ENCODE results near the gene WASF3.

GRCh38 chr13:26718146-26718545 is 160.7 kb downstream of the WASF3 start:
- TF ChIP-seq, protein P1, sequence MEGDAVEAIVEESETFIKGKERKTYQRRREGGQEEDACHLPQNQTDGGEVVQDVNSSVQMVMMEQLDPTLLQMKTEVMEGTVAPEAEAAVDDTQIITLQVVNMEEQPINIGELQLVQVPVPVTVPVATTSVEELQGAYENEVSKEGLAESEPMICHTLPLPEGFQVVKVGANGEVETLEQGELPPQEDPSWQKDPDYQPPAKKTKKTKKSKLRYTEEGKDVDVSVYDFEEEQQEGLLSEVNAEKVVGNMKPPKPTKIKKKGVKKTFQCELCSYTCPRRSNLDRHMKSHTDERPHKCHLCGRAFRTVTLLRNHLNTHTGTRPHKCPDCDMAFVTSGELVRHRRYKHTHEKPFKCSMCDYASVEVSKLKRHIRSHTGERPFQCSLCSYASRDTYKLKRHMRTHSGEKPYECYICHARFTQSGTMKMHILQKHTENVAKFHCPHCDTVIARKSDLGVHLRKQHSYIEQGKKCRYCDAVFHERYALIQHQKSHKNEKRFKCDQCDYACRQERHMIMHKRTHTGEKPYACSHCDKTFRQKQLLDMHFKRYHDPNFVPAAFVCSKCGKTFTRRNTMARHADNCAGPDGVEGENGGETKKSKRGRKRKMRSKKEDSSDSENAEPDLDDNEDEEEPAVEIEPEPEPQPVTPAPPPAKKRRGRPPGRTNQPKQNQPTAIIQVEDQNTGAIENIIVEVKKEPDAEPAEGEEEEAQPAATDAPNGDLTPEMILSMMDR (IDR thresholded peaks at IDR 0.05; ENCODE audit: borderline replicate concordance, extremely low read depth, low read length, poor library complexity, severe bottlenecking) = no peak
- no peak for TF ChIP-seq EZH2 (IDR thresholded peaks at IDR 0.05; ENCODE audit: borderline replicate concordance, low read depth, low read length, severe bottlenecking)

Data from DND-41 (cell line).